ENCODE measurements around the gene SDCBP2.

Gene SDCBP2

GRCh38 chr20:1364106-1364505 lies 35.2 kb upstream of the SDCBP2 start:
- no peak overlapping the region for H3K27ac ChIP-seq (ENCODE audit: low read depth, low read length)
- no peak overlapping the region for H3K9ac ChIP-seq (ENCODE audit: low read length)
- no peak overlapping the region for H4K8ac ChIP-seq (ENCODE audit: low read depth, low read length)
- WGBS (ENCODE audit: extremely low coverage, insufficient coverage, low lambda C conversion rate), result no CpG with 5 or more reads among the region's 2 CpGs
- no peak overlapping the region for H3K4ac ChIP-seq (ENCODE audit: low read depth, low read length)
- no peaks in the 10 kb centered on the region for H3K27me3 ChIP-seq (ENCODE audit: insufficient read depth, low read length, poor library complexity)
- no peaks in the 10 kb centered on the region for H3K79me1 ChIP-seq (ENCODE audit: low read length)
- H2BK5ac ChIP-seq (ENCODE audit: low read length), result no peak overlapping the region
- no peak overlapping the region for H3K23ac ChIP-seq (ENCODE audit: low read length)
- no peak overlapping the region for H3K4me2 ChIP-seq (ENCODE audit: low read length)
- no peaks in the 10 kb centered on the region for H3K79me2 ChIP-seq (ENCODE audit: control insufficient read depth, insufficient read depth, low read length)
- no peak overlapping the region for H3K4me3 ChIP-seq (ENCODE audit: low read length)
- H3K36me3 ChIP-seq (ENCODE audit: control insufficient read depth, insufficient read depth, low read length), result no peaks in the 10 kb centered on the region
- no peak for DNase-seq
- H3K18ac ChIP-seq (ENCODE audit: low read length), result no peak overlapping the region
- no peaks in the 10 kb centered on the region for H3K4me1 ChIP-seq (ENCODE audit: control insufficient read depth, low read depth, low read length)
- H2AK5ac ChIP-seq (ENCODE audit: low read length), result no peak overlapping the region
- H4K5ac ChIP-seq (ENCODE audit: low read length), result no peak overlapping the region
- no peak overlapping the region for H3K56ac ChIP-seq (ENCODE audit: low read length)
- H2BK120ac ChIP-seq (ENCODE audit: low read depth, low read length), result no peak overlapping the region
- H2BK15ac ChIP-seq (replicated peaks; ENCODE audit: low read depth), result no peak overlapping the region

GRCh38 chr20:1363522-1363921 lies 34.6 kb upstream of the SDCBP2 start:
- Histone ChIP-seq H3K4me1 (ENCODE audit: control insufficient read depth, low read depth, low read length) (no peaks in the 10 kb centered on the region), H4K8ac (ENCODE audit: low read depth, low read length) (no peak overlapping the region), H3K9ac (ENCODE audit: low read length) (no peak overlapping the region), H3K27ac (ENCODE audit: low read depth, low read length) (no peak overlapping the region), H3K79me2 (ENCODE audit: control insufficient read depth, insufficient read depth, low read length) (no peaks in the 10 kb centered on the region), H2BK15ac (replicated peaks; ENCODE audit: low read depth) (no peak overlapping the region), H2AK5ac (ENCODE audit: low read length) (no peak overlapping the region), H4K5ac (ENCODE audit: low read length) (no peak overlapping the region), H3K4me3 (ENCODE audit: low read length) (no peak overlapping the region), H3K18ac (ENCODE audit: low read length) (no peak overlapping the region), H3K36me3 (ENCODE audit: control insufficient read depth, insufficient read depth, low read length) (no peaks in the 10 kb centered on the region), H3K4me2 (ENCODE audit: low read length) (no peak overlapping the region), H3K23ac (ENCODE audit: low read length) (no peak overlapping the region), H2BK120ac (ENCODE audit: low read depth, low read length) (no peak overlapping the region), H3K4ac (ENCODE audit: low read depth, low read length) (no peak overlapping the region), H2BK5ac (ENCODE audit: low read length) (no peak overlapping the region), H3K27me3 (ENCODE audit: insufficient read depth, low read length, poor library complexity) (no peaks in the 10 kb centered on the region), H3K56ac (ENCODE audit: low read length) (no peak overlapping the region), H3K79me1 (ENCODE audit: low read length) (no peaks in the 10 kb centered on the region)
- no CpG with 5 or more reads among the region's 5 CpGs for WGBS (ENCODE audit: extremely low coverage, insufficient coverage, low lambda C conversion rate)
- no peak for DNase-seq

DNA sequence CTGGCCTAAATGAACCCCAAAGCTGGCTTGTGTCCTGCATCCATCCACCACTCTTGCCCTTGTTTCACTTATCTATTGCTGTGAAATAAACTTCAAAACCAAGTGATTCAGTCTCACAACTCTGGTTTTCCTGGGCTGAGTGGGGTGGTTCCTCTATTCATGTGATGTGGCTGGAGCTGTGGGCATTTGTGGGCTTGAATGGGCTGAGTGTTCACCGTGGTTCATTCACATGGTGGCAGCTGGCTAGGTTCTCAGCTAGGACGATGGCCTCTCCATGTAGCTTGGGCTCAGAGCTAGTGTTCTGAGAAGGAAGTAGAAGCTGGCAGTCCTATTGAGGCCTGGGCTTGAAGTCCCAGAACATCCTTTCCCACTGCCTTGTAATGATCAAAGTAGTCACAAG lies 33.5 kb upstream of the SDCBP2 start:
- H2BK5ac ChIP-seq (ENCODE audit: low read length), result no peak overlapping the region
- no peak overlapping the region for H2BK15ac ChIP-seq (replicated peaks; ENCODE audit: low read depth)
- no peak overlapping the region for H3K9ac ChIP-seq (ENCODE audit: low read length)
- WGBS (ENCODE audit: extremely low coverage, insufficient coverage, low lambda C conversion rate), result no CpG with 5 or more reads among the region's 2 CpGs
- DNase-seq, result no peak
- no peak overlapping the region for H3K18ac ChIP-seq (ENCODE audit: low read length)
- no peaks in the 10 kb centered on the region for H3K79me1 ChIP-seq (ENCODE audit: low read length)
- no peak overlapping the region for H3K4me3 ChIP-seq (ENCODE audit: low read length)
- no peak overlapping the region for H3K4me2 ChIP-seq (ENCODE audit: low read length)
- H2BK120ac ChIP-seq (ENCODE audit: low read depth, low read length), result no peak overlapping the region
- H4K8ac ChIP-seq (ENCODE audit: low read depth, low read length), result no peak overlapping the region
- H3K27ac ChIP-seq (ENCODE audit: low read depth, low read length), result no peak overlapping the region
- H3K4me1 ChIP-seq (ENCODE audit: control insufficient read depth, low read depth, low read length), result no peaks in the 10 kb centered on the region
- H3K56ac ChIP-seq (ENCODE audit: low read length), result no peak overlapping the region
- no peak overlapping the region for H4K5ac ChIP-seq (ENCODE audit: low read length)
- no peaks in the 10 kb centered on the region for H3K27me3 ChIP-seq (ENCODE audit: insufficient read depth, low read length, poor library complexity)
- H3K36me3 ChIP-seq (ENCODE audit: control insufficient read depth, insufficient read depth, low read length), result no peaks in the 10 kb centered on the region
- H3K4ac ChIP-seq (ENCODE audit: low read depth, low read length), result no peak overlapping the region
- no peak overlapping the region for H2AK5ac ChIP-seq (ENCODE audit: low read length)
- H3K79me2 ChIP-seq (ENCODE audit: control insufficient read depth, insufficient read depth, low read length), result no peaks in the 10 kb centered on the region
- no peak overlapping the region for H3K23ac ChIP-seq (ENCODE audit: low read length)

- Histone ChIP-seq H2BK5ac (ENCODE audit: low read length) (no peak overlapping the region), H3K27ac (ENCODE audit: low read depth, low read length) (no peak overlapping the region), H3K56ac (ENCODE audit: low read length) (no peak overlapping the region), H3K27me3 (ENCODE audit: insufficient read depth, low read length, poor library complexity) (no peaks in the 10 kb centered on the region), H3K18ac (ENCODE audit: low read length) (no peak overlapping the region), H3K9ac (ENCODE audit: low read length) (no peak overlapping the region), H3K4ac (ENCODE audit: low read depth, low read length) (no peak overlapping the region), H4K8ac (ENCODE audit: low read depth, low read length) (no peak overlapping the region), H3K79me2 (ENCODE audit: control insufficient read depth, insufficient read depth, low read length) (no peaks in the 10 kb centered on the region), H2AK5ac (ENCODE audit: low read length) (no peak overlapping the region), H4K5ac (ENCODE audit: low read length) (no peak overlapping the region), H3K79me1 (ENCODE audit: low read length) (no peaks in the 10 kb centered on the region), H2BK120ac (ENCODE audit: low read depth, low read length) (no peak overlapping the region), H3K4me1 (ENCODE audit: control insufficient read depth, low read depth, low read length) (no peaks in the 10 kb centered on the region), H3K23ac (ENCODE audit: low read length) (no peak overlapping the region), H2BK15ac (replicated peaks; ENCODE audit: low read depth) (no peak overlapping the region), H3K36me3 (ENCODE audit: control insufficient read depth, insufficient read depth, low read length) (no peaks in the 10 kb centered on the region), H3K4me2 (ENCODE audit: low read length) (no peak overlapping the region), H3K4me3 (ENCODE audit: low read length) (no peak overlapping the region)
- DNase-seq, result no peak
- no CpG with 5 or more reads among the region's 7 CpGs for WGBS (ENCODE audit: extremely low coverage, insufficient coverage, low lambda C conversion rate)
These were observed 31.3 kb upstream of the SDCBP2 start for GRCh38 chr20:1360094-1360846.

GRCh38 chr20:1357921-1358671 lies 29.2 kb upstream of the SDCBP2 start:
- H2BK5ac ChIP-seq (ENCODE audit: low read length), result no peak overlapping the region
- H3K79me1 ChIP-seq (ENCODE audit: low read length), result no peaks in the 10 kb centered on the region

More at GRCh38 chr20:1357921-1358671, 29.2 kb upstream of the SDCBP2 start:
- H3K9ac ChIP-seq (ENCODE audit: low read length), result no peak overlapping the region
- H2BK120ac ChIP-seq (ENCODE audit: low read depth, low read length), result no peak overlapping the region
- no peak overlapping the region for H3K56ac ChIP-seq (ENCODE audit: low read length)
- H2AK5ac ChIP-seq (ENCODE audit: low read length), result no peak overlapping the region
- H3K18ac ChIP-seq (ENCODE audit: low read length), result no peak overlapping the region
- no peak overlapping the region for H3K4me2 ChIP-seq (ENCODE audit: low read length)
- H4K5ac ChIP-seq (ENCODE audit: low read length), result no peak overlapping the region
- no peak overlapping the region for H3K27ac ChIP-seq (ENCODE audit: low read depth, low read length)
- no peak for DNase-seq
- H3K36me3 ChIP-seq (ENCODE audit: control insufficient read depth, insufficient read depth, low read length), result no peaks in the 10 kb centered on the region
- H3K79me2 ChIP-seq (ENCODE audit: control insufficient read depth, insufficient read depth, low read length), result no peaks in the 10 kb centered on the region
- H2BK15ac ChIP-seq (replicated peaks; ENCODE audit: low read depth), result no peak overlapping the region
- WGBS (ENCODE audit: extremely low coverage, insufficient coverage, low lambda C conversion rate), result no CpG with 5 or more reads among the region's 9 CpGs
- H3K4me1 ChIP-seq (ENCODE audit: control insufficient read depth, low read depth, low read length), result no peaks in the 10 kb centered on the region
- H3K4me3 ChIP-seq (ENCODE audit: low read length), result no peak overlapping the region
- peak overlapping the region; percentile 65 for H4K8ac ChIP-seq (ENCODE audit: low read depth, low read length)
- H3K4ac ChIP-seq (ENCODE audit: low read depth, low read length), result no peak overlapping the region
- H3K23ac ChIP-seq (ENCODE audit: low read length), result no peak overlapping the region
- no peaks in the 10 kb centered on the region for H3K27me3 ChIP-seq (ENCODE audit: insufficient read depth, low read length, poor library complexity)
